LoVo (cell line): ENCODE data around the gene HDAC1.
A peak's percentile ranks its signal among the peaks of the same experiment; 100 is the strongest.
"Not testable (repeated sequence)": the region's sequence is repeated elsewhere in the genome, so short reads cannot be mapped to it uniquely, and the experiment has no call there.

ENCODE experiments used
- DNase-seq: peaks from one replicate; pipeline ENCODE4 v3.0.0-alpha.2; 2016; ENCODE audit warnings: low spot score

The HDAC1 gene

DNA sequence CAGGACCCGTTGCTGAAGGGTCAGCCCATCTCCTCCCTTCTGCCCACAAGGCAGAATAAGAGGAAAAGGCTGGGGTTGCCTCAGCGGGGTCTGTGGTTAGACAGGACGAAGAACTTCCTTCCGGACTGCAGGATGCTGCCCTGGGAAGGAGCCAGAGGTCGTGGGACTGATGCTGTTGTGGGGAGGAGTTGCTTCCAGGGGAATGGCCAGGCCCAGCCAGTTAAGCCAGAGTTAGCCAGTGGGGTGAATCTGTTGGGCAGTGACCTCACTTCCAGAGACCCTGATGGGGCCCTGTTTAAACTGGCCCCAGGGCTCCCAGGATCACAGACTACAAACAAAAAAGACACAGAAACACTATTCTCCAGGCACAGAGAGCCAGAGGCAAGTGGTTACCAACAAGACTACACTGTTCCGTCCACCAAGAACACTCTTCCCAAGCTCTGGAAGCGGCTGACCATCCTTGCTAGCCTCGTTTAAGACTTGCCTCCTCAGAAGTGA lies 57.4 kb downstream of the HDAC1 start:
- DNase-seq = no peak

GRCh38 chr1:32350785-32351398 lies 59.0 kb downstream of the HDAC1 start:
- DNase-seq = no peak

DNA sequence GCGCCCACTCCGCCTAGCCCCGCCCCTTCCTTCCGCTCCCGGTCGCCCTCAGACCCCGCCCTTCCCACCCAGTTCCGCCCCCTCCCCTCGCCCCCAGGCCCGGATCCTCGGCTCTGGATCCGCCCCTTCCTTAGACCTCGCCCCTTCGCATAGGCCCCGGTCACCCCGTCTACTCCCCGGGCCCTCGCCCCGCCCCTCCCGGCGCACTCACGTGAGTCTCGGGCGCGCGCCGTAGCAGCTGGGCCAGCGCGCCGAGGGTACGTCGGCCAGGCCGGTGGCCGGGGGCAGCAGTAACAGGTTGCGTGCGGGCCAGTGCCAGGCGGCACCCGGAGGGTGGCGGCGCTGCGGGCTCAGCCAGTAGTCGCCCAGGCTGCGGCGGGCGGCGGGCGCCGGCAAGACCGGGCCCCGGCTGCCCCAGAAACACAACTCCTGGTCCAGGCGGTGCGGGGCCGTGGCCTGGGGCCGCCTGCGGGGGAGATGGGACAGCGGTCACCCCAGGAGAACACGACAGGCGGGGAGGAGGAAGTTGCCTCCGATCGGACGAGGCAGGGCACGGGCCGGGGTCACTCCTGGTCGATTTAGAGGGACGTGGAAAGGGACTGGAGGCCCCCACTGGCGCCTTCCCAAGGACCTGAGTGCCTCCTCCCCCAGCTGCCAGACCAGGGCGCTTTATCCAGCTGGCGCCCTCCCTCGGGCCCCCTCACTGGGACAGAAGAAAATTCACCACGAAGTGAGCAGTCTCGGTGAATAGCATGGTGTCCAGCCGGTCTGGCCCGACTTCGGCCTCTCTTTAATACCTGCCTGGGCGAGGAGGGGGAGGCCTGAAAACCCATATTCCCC lies 59.7 kb downstream of the HDAC1 start:
- peak; percentile 92 for DNase-seq

DNA sequence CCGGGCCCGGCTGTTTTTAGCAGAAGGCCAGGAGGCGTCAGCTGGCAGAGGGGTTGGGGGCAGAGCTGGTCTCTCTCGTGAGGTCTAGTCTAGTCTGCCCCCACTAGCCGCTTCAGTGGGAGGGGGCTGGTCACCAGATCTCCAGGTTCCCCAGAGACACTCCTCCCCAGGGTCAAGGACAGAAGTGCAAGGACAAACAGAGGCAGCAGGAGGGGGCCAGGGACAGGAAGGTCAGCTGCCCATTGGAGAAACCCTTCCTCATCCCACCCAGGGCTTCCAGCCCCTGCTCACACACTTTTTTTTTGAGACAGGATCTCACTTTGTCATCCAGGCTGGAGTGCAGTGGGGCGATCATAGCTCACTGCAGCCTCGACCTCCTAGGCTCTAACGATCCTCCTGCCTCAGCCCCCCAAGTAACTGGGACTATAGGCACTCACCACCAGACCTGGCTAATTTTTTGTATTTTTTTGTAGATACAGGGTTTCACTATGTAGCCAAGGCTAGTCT lies 60.4 kb downstream of the HDAC1 start:
- DNase-seq = no peak

DNA sequence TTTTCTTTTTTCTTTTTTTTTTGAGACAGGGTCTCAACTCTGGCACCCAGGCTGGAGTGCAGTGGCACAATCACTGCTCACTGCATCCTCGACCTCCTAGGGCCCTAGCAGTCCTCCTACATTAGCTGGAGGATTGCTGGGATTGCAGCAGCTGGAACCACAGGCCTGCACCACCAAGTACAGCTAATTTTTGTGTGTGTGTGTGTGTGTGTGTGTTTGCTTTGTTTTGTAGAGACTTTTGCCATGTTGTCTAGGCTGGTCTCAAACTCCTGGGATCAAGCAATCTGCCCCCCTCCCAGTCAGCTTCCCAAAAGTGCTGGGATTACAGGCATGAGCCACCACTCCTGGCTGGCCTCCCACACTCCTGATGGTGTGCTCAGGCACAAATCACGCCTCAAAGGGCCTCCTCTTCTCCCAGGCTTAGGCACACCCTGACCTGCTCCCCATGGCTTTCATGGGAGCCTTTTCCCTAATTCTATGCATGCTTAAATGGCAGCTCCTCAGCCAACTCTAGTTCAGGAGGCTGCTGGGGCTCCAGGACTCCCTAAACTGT lies 61.0 kb downstream of the HDAC1 start:
- DNase-seq = no peak

DNA sequence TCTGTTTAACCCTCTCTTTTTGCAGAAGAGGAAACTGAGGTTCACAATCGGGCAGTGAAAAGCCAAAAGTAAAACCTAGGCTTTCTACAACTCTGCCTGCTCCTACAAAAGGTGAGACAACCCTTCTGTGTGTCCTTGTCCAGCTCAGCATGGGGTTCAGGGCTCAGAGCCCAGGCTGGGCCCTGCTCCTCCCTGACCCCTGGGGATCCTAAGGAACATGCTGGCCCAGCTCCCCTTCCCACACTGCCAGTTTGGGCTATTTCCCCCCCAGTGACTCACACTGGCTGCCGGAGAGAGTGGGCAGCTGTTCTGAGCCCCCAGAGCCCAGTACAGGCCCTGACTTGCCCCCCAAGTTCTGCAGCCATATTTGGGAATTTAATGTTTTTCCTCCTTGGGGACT lies 61.5 kb downstream of the HDAC1 start:
- DNase-seq = no peak

GRCh38 chr1:32353886-32354570 lies 62.1 kb downstream of the HDAC1 start:
- no peak for DNase-seq

- not testable (repeated sequence) for DNase-seq
Measured at GRCh38 chr1:32355778-32356177, 63.9 kb downstream of the HDAC1 start.

DNA sequence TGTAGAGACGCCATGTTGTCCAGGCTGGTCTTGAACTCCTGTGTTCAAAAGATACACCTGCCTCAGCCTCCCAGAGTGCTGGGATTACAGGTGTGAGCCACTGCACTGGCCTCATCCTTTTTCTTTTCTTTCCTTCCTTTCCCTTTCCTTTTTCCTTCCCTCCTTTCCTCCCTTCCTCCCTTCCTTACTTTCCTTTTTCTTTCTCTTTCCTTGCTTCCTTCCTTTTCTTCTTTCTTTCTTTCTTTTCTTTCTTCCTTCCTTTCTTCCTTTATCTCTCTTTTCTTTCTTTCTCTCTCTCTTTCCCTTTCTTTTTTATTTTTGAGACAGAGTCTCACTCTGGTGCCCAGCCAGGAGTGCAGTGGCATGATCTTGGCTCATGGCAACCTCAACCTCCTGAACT lies 64.6 kb downstream of the HDAC1 start:
- DNase-seq = no peak

GRCh38 chr1:32357614-32358013 lies 65.7 kb downstream of the HDAC1 start:
- DNase-seq = no peak

DNA sequence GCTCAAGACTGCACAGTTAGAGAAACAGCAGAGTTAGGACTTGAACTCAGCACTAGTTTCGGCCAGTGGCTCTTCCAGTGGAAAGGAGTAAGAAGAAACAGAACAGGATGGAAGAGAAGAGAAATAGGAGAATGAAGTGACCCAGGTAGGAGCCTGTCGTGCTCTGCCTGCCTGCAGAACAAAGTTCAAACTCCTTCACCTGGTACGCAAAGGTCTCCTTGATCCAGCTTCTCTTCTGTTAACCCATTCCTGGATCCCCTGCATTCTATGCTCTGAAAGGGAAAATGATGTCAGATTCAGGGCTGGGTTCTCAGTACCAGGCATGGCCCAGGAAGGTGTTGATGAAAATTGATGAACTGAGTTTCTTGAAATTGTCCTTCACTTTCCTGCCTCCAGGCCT lies 66.6 kb downstream of the HDAC1 start:
- DNase-seq = no peak

DNA sequence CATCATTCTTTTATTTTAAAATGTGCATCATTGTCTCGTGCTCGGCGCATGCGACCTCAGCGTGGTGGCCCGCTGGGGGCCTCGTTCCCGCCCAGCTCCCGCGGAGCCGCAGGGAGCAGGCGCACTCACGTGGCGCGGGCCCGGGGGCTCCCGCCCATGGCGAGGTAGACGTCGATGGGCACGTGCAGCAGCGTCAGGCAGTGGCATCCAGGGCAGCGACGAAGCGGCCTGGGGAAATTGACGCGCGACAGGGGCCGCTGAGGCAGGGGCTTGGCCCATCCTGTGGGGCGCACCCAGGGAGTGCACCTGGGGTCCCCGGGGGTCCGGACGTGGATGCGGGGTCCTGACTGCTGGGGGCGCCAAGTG lies 69.4 kb downstream of the HDAC1 start:
- no peak for DNase-seq

DNA sequence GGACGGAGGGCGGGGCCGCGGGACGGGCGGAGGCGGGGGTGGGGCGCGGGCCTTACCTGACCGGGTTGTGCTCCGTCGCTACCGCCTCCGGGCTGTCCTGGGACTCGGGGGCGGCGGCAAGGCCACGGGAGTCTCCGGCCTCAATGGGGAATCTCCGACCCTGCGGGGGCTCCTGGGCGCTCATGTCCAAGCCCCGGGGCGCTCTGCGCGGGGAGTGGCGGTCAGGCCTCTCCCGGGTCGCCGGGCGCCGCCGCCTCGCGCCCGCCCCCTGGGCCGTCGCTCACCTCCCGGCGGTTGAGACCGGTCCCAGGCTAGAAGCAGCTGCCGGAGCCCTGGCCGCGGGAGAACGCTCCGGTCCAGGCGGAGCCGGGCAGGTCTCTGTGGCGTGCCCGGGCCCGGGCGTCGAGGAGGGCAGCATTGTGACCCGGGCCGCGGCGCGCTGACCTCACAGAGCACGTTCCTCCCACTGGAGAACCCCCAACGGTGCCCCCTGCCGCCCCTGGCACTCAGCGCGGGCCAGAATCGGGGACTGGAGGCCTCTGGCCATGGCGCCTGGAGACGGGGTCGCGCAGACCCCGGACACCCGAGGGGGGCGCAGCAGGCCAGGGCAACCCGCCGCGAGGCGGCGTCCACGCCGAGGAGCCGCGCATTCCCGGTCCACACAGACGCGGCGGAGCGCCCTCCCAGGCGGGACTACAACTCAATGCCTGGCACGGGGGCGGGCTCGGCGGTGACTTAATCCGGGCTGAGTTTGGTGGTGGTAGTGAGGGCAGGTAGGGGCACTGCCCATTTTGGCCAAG lies 70.0 kb downstream of the HDAC1 start:
- no peak for DNase-seq

DNA sequence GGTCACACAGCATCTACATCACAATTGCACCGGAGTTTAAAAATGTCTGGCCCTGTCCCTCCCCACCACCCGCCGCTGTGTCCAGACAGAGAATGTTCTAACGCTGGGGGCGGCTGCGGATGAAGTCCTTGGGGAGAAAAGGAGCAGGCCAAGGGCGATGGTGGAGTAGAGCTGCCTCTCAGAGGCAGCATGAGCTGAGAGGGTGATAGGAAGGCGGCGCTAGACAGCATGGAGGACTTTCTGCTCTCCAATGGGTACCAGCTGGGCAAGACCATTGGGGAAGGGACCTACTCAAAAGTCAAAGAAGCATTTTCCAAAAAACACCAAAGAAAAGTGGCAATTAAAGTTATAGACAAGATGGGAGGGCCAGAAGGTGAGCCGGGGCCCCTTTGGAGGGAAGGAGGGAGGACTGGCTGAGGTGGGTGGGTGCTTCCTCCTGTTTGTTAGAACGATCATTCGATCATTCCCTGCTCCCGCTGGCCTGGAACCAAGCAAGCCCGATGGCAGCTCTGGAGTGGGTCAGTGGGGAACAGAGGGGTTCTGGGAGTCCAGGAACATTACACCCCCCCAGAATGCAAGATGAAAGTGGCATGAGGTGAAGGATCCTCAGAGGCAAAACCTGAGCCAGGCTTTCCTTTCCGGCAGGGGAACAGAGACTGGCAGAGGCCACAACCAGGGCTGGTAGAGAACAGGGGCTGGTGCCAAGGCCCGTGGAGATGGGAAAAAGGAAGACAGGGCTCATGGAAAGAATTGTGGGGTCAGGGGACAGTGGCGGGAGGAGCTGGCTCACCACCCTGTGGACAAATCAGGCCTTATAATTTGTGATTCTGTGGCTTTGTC lies 70.8 kb downstream of the HDAC1 start, which contains the start of the genes FAM229A and TSSK3:
TSS of gene FAM229A (minus strand) at position 12 of the 840 bp plus-strand sequence. CDS start 394 bp downstream, outside the sequence.
TSS of gene TSSK3 (plus strand) at position 66 of the 840 bp plus-strand sequence. CDS start at position 229, 163 bp downstream.
- DNase-seq = no peak

DNA sequence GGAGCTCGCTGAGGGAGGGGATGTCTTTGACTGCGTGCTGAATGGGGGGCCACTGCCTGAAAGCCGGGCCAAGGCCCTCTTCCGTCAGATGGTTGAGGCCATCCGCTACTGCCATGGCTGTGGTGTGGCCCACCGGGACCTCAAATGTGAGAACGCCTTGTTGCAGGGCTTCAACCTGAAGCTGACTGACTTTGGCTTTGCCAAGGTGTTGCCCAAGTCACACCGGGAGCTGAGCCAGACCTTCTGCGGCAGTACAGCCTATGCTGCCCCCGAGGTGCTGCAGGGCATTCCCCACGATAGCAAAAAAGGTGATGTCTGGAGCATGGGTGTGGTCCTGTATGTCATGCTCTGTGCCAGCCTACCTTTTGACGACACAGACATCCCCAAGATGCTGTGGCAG lies 71.8 kb downstream of the HDAC1 start:
- DNase-seq = no peak

- no peak for DNase-seq
Measured at GRCh38 chr1:32364836-32365235, 73.0 kb downstream of the HDAC1 start.

GRCh38 chr1:32365445-32365844 lies 73.6 kb downstream of the HDAC1 start:
- DNase-seq = no peak

DNA sequence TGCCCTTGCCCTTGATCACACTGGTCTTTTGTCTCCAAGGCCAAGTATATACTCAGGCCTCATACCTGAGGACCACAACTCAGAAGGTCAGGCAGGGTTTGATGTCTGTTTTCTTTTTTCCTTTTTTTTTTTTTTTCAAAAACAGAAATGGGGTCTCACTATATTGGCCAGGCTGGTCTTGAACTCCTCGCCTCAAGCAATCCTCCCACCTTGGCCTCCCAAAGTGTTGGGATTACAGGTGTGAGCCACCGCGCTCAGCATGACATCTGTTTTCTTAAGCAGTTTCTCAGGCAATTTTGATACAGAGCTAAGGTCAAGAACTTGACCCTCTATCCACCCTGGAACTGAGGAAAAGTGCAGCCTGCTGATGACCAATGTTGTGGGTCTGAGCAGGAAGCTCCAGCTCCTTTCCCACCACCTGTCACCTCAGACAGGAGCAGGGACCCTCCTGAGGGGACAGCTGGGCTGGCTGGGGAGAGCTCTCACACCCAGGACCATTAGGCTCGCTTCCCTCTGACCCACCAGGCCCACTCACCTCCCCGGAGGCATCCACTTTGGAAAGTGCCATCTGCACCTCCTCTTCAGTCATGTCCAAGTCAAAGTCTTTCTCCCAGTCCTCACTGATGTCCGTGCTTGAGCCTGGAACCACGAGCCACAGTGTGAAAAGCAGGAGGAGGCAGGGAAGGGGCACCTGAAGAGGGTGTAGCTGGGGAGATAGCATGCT lies 76.2 kb downstream of the HDAC1 start:
- no peak for DNase-seq

GRCh38 chr1:32372149-32372756 lies 80.4 kb downstream of the HDAC1 start:
- DNase-seq = no peak
